ENCODE results near the gene KDM2A. TPM values are rescaled to one million over a fixed set of nuclear protein-coding genes. Genes with fewer than 3 reads are reported as not detected.

The KDM2A gene
- polyA plus RNA-seq, 1 experiment, result 52.2 TPM

DNA sequence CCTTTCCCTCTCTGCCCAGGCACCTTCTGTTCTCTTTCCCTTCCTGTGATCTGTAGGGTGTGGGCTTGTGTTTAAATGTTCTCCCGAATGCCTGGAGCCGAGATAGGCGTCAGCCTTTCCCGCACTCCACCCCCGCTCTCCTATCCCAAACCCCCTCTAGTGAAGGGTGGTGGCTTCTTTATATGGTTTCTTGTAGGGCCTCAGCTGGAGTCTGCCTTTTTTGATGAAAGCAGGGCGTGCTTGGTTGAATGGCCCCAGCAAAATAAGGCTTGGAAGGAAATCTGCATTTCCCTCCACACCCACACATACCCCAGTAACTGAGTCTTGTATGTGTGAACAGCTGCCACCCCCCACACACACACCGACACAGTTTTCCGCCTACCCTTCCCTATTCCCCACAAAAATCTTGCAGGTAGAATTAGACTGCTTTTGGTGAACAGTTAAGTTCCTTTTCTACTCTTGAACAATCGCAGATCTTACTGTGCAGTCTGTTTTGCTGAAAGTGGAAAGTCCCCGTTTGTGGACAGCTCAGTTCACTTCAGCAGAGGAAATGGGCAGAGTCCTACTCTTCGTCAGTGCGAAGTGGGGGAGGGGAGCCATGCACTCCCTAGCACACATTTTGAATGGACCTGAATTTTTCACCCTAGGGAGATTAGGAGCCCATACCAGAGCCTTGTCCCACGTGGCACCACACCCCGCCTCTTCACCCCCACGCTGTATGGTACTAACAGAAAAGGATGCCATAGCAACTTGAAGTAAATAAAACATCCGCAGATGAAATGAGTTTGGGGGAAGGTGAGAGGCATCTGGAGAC is 121.7 kb downstream of the KDM2A start:
- DNase-seq (ENCODE audit: low read depth, low spot score), result peak; percentile 38
- CTCF ChIA-PET, result interaction anchor here (1.0 kb wide), 1 partner anchor 21 kb away, joined by 3 read pairs; no protein-coding TSS in a partner anchor
- no peaks in the 10 kb centered on the region for H3K9me3 ChIP-seq (ENCODE audit: control insufficient read depth, insufficient read depth, low read length)
- peak overlapping the region; percentile 94 for H3K4me3 ChIP-seq (ENCODE audit: low read depth, low read length)
- POLR2A ChIA-PET, result interaction anchor here (0.5 to 1.8 kb wide), 8 partner anchors 10 to 397 kb away, joined by 3 to 12 read pairs (median 6); partner anchors contain the start of genes CLCF1, KDM2A and SSH3
- TF ChIP-seq, protein P1, sequence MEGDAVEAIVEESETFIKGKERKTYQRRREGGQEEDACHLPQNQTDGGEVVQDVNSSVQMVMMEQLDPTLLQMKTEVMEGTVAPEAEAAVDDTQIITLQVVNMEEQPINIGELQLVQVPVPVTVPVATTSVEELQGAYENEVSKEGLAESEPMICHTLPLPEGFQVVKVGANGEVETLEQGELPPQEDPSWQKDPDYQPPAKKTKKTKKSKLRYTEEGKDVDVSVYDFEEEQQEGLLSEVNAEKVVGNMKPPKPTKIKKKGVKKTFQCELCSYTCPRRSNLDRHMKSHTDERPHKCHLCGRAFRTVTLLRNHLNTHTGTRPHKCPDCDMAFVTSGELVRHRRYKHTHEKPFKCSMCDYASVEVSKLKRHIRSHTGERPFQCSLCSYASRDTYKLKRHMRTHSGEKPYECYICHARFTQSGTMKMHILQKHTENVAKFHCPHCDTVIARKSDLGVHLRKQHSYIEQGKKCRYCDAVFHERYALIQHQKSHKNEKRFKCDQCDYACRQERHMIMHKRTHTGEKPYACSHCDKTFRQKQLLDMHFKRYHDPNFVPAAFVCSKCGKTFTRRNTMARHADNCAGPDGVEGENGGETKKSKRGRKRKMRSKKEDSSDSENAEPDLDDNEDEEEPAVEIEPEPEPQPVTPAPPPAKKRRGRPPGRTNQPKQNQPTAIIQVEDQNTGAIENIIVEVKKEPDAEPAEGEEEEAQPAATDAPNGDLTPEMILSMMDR (IDR thresholded peaks at IDR 0.05; ENCODE audit: low read depth, low read length), result 0 out of 2 replicates have a peak, but pooled peaks have one; percentile 8
- no peaks in the 10 kb centered on the region for H3K27me3 ChIP-seq (ENCODE audit: control insufficient read depth, insufficient read depth, low read length)
- peak overlapping the region; percentile 96 for H3K27ac ChIP-seq (ENCODE audit: low read depth, low read length)

DNA sequence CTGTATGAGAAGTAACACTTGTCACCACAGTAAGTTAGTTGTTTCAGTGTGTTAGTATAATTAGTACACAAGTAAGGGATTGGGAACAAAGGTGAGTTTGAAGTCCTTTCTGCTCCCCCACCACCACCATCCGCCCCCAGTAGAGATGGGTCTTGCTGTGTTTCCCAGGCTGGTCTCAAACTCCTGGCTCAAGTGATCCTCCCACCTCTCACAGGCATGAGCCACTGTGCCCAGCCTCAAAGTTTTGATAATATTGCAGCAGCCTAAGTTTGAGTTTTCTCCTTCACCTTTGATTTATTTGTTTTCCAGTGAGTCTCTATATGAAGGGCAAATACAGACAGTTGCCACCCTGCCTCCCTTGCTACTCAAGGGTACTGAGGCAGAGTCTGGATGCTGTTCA is 123.5 kb downstream of the KDM2A start:
- no peak overlapping the region for H3K27ac ChIP-seq (ENCODE audit: low read depth, low read length)
- ChIA-PET POLR2A (no interaction called here), CTCF (interaction anchor here (1.4 kb wide), 1 partner anchor 20 kb away, joined by 3 read pairs; no protein-coding TSS in a partner anchor)
- DNase-seq (ENCODE audit: low read depth, low spot score), result no peak
- H3K9me3 ChIP-seq (ENCODE audit: control insufficient read depth, insufficient read depth, low read length), result no peaks in the 10 kb centered on the region
- H3K27me3 ChIP-seq (ENCODE audit: control insufficient read depth, insufficient read depth, low read length), result no peaks in the 10 kb centered on the region
- H3K4me3 ChIP-seq (ENCODE audit: low read depth, low read length), result no peak overlapping the region; the same call in 1 of the 2 replicates
- TF ChIP-seq, protein P1 (IDR thresholded peaks at IDR 0.05; ENCODE audit: low read depth, low read length), result no peak

DNA sequence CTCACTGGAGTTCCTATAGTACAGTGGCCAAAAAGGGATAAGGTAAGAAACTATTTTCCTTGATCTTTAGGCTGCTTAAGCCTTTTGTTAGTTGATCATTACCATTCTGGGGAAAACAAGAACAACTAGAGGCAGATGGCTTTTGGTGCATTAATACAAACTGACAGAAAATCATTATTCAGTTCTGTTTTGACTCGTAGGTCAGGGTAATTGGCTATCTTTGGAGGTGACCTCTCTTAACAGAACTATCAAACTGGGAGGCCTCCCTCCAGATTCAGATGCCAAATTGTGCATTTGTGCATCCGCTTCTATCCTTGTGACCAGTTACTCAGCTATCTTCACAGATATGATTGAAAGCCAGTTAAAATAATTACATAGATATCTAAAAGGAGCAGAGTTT is 124.0 kb downstream of the KDM2A start:
- H3K27ac ChIP-seq (ENCODE audit: low read depth, low read length), result no peak overlapping the region
- TF ChIP-seq, protein P1 (IDR thresholded peaks at IDR 0.05; ENCODE audit: low read depth, low read length), result no peak
- H3K9me3 ChIP-seq (ENCODE audit: control insufficient read depth, insufficient read depth, low read length), result no peaks in the 10 kb centered on the region
- H3K4me3 ChIP-seq (ENCODE audit: low read depth, low read length), result no peak overlapping the region
- DNase-seq (ENCODE audit: low read depth, low spot score), result no peak
- H3K27me3 ChIP-seq (ENCODE audit: control insufficient read depth, insufficient read depth, low read length), result no peaks in the 10 kb centered on the region
- POLR2A ChIA-PET, result no interaction called here
- CTCF ChIA-PET, result interaction anchor here (1.0 to 1.4 kb wide), 2 partner anchors 19 to 162 kb away, joined by 3 read pairs; no protein-coding TSS in a partner anchor

DNA sequence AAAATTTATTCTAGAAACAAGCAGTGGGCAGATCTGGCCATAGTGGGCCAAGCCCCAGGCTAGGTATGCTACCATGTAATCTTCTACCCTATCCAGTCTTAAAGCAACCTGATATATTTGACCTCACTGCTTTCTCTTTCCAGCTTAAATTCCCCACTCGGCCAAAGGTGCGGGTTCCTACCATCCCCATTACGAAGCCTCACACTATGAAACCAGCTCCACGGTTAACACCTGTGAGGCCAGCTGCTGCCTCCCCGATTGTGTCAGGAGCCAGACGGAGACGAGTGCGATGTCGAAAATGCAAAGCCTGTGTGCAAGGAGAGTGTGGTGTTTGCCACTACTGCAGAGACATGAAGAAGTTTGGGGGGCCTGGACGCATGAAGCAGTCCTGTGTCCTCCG is 126.0 kb downstream of the KDM2A start:
- no peak for DNase-seq (ENCODE audit: low read depth, low spot score)
- TF ChIP-seq, protein P1 (IDR thresholded peaks at IDR 0.05; ENCODE audit: low read depth, low read length), result no peak
- H3K27me3 ChIP-seq (ENCODE audit: control insufficient read depth, insufficient read depth, low read length), result no peaks in the 10 kb centered on the region
- CTCF ChIA-PET, result no interaction called here
- no peaks in the 10 kb centered on the region for H3K9me3 ChIP-seq (ENCODE audit: control insufficient read depth, insufficient read depth, low read length)
- H3K27ac ChIP-seq (ENCODE audit: low read depth, low read length), result no peak overlapping the region
- no peak overlapping the region for H3K4me3 ChIP-seq (ENCODE audit: low read depth, low read length)
- POLR2A ChIA-PET, result no interaction called here

DNA sequence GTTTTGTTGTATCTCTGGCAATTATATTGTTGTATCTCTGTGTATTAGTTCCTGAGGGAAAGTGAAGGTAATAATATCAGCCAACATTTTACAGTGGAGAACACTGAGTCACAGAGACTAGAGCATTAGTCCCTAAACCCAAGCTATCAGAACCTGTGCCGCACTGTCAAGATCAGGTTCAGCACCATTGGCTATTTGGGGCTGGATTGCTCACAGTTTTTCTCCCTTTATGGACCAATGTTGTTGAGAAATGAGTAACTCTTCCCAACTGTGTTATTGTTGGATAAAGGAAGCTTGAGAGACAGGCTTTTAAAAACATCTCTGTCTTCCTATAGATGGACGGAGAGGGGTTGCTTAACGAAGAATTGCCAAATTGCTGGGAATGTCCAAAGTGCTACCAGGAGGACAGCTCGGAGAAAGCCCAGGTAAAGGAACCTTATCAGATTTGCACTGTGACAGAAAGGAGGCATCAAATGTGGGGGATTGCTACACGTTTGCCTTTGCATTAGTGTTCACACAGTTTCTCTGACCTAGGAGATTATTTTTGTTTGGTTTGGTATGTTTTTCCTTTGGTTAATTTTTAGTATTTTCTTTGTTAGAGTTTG is 129.0 kb downstream of the KDM2A start:
- TF ChIP-seq, protein P1 (IDR thresholded peaks at IDR 0.05; ENCODE audit: low read depth, low read length), result no peak
- Histone ChIP-seq H3K27ac (ENCODE audit: low read depth, low read length) (no peak overlapping the region), H3K4me3 (ENCODE audit: low read depth, low read length) (no peak overlapping the region), H3K9me3 (ENCODE audit: control insufficient read depth, insufficient read depth, low read length) (no peaks in the 10 kb centered on the region), H3K27me3 (ENCODE audit: control insufficient read depth, insufficient read depth, low read length) (no peaks in the 10 kb centered on the region)
- ChIA-PET POLR2A (no interaction called here), CTCF (no interaction called here)
- DNase-seq (ENCODE audit: low read depth, low spot score), result no peak
